H4 (cell line): ENCODE measurements around the gene KIFAP3. TPM values are rescaled to one million over a fixed set of nuclear protein-coding genes. Genes with fewer than 3 reads are reported as not detected.
"Not testable (repeated sequence)": the region's sequence is repeated elsewhere in the genome, so short reads cannot be mapped to it uniquely, and the experiment has no call there.

Experiments used
- DNase-seq: peaks from one replicate; pipeline ENCODE4 v3.0.0-alpha.2; 2015; ENCODE audit warnings: low spot score
- total RNA-seq: library from RNA; depleted of rRNA; stranded (reverse); fragments of >200 nt; shearing (Covaris generic); gene quantifications from 2 replicates; pipeline ENCODE4 v1.2.3, GENCODE V29; 2014; rRNA removed

KIFAP3 gene
- total RNA-seq, result 12.3 and 17.0 TPM in 2 replicates

DNA sequence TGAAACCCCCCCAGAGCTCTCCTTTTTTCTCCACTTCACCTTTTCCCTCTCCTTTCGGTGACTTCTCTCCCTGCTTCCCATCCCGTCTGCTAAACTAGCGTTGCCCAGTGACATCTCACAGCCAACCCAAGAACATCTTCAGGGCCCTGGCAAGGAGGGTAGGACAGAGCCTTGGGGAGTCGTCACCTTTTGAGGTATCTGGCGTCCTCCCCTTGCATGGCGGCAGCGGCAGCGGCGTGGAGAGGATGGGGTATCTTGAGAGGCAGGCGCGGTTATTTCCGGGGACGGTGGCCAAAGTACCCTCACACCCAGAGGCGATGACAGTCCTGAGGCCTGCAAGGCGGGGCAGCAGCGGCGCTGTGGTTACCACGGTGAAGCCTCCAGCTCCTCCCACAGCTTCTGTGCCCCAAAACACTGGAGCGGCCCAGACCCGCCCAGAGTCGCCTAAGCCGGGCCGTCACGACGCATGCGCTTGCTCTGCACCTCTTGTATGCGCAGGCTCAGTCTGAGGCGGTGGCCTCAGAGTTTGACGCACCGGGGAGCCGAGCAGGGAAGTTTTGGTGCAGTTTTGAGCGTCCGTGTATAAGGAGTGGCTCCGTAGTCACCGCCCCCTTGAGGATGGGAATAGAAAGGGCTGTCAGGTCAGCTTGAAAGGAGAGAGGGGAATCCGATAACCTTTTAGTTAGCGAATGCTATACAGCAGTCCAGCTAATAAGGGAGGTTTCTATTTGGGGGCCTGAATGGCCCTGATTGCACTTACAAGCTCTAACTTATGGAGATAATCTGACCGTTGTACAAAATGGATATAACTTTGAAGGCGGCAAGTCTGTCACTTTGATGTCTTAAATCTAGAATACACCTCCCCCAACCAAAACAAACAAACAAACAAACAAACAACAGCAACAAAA, at the start of gene KIFAP3:
Gene KIFAP3, minus strand, starts transcription at position 446 of the 908 bp plus-strand sequence. Its CDS starts 228 bp downstream, at position 218.
- peak; percentile 98 for DNase-seq

DNA sequence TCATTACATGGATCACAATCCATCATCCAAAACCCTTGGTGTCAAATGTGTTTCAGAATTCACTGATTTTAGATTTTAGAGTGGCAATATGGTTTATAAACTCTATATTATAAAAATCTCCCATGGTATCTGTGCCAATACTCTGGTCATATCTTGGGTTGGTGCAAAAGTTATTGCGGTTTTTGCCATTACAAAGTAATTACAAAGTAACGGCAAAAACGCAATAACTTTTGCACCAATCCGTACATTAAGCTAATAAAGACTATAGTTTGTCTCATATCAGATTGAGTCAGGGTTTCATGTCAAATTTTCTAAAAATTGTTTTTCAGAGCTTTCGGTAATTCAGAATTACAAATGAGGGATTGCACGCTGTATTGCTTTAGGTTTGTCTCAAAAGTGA, 47.9 kb upstream of the KIFAP3 start:
- DNase-seq, result no peak

DNA sequence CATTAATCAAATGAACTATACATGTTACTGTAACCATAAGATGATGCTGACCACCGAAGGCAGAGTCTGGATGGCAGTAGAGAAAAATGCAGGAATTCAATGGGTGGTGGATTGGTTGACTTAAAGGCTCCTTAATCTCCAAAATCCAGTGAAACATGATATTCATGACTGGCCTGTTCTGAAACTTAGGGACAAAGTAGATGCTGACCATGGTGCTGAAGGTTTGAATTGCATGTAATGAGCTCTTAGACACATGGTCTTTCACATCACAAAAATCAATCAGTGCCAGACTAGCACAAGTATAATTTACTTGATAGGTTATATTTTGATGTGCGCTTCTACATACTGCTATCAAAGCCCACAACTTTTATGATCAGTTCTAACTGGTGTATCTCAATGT, 40.4 kb upstream of the KIFAP3 start:
- no peak for DNase-seq

DNA sequence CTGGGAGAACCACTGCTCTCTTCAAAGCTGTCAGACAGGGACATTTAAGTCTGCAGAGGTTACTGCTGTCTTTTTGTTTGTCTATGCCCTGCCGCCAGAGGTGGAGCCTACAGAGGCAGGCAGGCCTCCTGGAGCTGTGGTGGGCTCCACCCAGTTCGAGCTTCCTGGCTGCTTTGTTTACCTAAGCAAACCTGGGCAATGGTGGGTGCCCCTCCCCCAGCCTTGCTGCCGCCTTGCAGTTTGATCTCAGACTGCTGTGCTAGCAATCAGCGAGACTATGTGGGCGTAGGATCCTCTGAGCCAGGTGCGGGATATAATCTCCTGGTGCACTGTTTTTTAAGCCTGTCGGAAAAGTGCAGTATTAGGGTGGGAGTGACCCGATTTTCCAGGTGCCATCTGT, 38.6 kb upstream of the KIFAP3 start:
- DNase-seq, result not testable (repeated sequence)

DNA sequence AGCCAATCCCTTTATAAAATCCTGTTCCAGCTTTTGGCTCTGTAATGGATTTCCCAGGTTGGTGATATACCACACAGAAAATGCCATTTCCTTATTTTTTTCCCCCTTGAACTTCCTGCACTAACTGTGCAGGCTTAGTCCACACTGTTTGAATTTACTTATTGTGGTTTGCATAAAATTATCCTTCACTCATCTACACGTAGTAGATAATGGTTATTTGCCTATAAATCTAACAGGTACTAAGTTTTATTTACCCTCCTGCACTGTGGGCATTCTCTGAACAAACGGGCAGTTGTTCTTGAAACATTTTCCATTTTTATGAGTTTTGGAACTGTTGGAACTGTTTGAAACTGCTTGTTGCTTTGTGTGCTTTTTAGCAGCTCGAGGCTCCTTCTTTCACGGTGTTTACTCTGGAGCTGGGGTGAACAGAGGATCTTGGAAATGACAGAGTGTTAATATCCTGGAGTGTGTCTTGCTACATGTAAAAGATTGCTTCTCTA, 23.0 kb upstream of the KIFAP3 start:
- DNase-seq, result peak; percentile 29

DNA sequence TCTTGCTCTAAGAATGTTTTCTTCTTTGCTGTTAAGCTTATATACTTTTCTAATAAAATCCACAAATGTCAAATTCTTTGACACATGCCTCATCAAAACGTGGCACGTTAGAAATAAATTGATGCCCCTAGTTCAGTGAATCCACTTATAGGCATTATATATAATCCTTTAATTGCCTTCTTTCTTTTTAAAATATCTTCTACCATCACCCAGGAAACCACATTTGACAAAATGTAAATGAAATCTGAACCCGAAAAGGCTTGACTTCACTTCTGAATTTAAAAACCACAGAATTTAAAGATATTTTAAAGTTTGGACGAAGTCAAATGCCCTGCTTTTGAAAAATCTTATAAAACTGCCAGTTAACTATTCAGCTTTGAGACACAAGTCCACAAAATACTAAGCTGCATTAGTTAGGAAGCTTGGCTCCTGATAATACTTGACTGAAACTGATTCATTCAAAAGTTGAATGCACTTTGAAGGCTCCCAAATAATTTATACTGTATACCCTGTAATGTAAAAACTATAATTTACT, 22.4 kb upstream of the KIFAP3 start:
- no peak for DNase-seq

DNA sequence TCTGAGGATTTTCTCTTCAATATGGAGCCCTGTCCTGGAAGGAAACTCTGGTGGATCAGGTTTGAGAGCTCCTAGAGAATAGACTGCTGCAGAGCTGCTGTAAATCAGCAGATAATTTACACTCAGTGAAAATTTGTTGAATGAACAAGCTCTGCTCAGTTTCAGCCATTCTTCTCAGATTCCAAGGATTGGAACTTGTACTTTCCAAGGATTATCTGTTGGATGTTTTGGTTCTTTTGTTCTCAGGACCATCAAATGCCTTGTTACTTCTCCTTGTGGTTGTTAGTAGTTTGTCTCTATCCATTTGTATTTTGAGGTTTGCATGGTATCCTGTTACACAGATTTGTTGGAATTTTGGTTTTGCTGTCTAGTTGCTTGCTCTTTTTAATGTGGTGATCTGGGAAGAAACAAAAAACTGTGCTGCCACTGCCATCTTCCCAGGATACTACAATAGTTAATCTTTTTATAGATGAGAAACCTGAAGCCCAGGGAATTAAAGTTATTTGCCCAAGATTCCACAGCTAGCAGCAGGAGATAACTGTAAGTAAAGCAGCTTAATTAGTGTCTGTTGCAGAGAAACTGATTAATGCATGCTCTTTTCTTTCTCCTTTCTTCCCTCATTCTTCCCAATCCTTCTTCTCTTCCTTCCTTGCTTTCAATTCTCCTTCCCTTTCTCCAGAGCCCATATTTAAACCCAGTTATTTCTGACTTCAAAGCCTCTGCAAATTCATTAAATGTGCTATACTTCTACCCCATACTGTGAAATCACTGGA, 21.7 kb upstream of the KIFAP3 start:
- DNase-seq, result no peak

DNA sequence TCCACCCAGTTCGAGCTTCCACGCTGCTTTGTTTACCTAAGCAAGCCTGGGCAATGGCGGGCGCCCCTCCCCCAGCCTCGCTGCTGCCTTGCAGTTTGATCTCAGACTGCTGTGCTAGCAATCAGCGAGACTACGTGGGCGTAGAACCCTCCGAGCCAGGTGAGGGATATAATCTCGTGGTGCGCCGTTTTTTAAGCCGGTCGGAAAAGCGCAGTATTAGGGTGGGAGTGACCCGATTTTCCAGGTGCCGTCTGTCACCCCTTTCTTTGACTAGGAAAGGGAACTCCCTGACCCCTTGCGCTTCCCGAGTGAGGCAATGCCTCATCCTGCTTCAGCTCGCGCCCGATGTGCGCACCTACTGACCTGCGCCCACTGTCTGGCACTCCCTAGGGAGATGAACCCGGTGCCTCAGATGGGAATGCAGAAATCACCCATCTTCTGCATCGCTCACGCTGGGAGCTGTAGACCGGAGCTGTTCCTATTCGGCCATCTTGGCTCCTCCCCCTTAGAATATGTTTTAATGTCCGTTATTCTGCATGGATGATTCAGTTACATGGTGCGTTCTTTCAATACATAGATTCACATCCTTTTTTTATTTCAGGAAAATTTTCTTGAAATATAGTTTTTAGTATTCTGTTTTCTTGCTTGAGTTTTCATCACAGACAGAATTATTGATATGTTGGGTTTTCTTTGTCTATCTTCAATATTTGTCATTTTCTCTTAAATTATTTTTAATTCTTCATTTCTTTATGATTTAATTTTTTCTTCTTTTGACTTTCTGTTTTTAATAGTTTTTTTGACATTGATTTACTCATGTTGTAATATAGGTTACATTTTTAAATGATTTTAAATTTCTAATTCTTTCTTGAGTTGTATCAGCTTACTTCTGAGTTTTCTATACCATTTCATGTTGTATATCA, 20.5 kb upstream of the KIFAP3 start:
- not testable (repeated sequence) for DNase-seq

DNA sequence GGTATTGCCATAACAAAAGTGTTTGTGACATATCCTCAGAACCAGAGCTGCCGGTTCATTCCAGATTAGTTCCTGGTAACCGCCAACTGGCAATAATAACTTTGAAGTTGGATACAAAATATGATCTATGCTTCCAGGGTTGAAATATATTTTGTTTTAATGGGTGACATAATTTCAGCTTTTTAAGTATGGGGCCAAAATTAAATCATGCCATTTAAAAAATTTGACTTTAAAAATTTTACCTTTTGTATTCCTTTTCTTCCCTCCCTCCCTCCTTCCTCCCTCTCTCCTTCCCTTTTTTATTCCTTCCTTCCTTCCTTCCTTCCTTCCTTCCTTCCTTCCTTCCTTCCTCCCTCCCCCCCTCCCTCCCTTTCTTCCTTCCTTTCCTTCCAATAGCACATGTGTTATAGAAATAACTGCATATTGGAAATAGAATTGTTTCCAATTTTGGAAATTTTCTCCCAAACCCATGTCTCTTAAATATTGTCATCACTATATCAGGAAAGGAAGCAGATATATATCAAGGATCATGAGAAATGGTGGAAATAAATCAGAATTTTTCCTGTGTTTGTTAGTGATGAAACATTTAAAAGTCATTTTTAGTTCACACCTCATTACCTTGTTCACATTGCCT, 12.0 kb upstream of the KIFAP3 start:
- no peak for DNase-seq

DNA sequence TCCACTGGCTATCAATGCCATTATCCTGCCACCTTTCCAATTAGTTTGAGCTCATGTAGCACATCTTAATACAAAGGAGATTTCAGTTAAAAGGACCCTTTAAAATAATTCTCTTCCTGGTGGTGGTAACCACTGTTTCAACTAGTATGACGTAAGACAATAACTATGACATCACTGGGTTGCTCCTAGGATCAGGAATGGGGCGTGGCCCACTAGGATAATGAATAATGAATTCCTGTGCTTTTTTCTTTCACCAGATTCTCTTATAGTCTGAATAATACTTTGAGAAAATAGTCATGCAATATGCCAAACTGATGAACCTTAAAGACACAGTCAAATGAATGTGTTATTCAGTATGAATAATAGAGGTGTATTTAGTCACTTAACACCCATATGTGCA, 10.6 kb upstream of the KIFAP3 start:
- DNase-seq, result no peak

DNA sequence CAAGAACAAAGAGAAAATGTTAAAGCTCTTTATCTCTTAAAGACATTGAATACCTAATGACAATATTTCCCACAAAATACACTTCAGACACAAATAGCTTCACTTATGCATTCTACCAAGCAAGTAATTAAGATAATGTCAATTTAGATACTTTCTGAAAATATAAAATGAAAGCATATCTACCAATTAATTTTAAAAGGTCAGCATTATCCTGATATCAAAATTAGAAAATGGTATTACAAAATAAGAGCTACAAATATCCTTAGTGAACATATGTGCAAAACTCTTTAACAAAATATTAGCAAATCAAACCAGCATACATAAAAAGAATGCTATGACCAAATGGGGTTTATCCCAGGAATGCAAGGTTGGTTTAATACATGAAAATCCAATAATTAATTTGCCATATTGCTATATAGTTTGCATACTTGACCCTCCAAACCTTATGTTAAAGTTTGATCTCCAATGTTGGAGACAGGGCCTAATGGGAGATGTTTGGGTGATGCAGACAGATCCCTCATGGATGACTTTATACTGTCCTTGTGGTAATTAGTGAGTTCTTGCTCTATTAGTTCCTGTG, 4.2 kb upstream of the KIFAP3 start:
- no peak for DNase-seq

DNA sequence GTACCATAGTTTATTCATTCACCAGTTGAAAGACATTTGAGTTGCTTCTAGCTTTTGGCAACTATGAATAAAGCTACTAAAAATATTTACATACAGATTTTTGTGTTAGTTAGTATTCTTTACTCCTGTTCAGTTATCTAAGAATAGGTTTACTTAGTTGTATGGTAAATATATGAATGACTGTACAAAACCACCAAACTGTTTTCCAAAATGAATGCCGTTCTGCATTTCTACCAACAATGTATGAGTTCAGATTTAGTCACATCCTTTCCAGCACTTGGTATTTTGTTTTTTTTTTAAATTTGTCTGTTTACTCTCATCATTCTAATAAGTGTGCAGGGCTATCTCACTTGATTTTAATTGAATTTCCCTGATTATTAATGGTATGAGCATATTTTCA, 3.4 kb upstream of the KIFAP3 start:
- DNase-seq, result no peak

DNA sequence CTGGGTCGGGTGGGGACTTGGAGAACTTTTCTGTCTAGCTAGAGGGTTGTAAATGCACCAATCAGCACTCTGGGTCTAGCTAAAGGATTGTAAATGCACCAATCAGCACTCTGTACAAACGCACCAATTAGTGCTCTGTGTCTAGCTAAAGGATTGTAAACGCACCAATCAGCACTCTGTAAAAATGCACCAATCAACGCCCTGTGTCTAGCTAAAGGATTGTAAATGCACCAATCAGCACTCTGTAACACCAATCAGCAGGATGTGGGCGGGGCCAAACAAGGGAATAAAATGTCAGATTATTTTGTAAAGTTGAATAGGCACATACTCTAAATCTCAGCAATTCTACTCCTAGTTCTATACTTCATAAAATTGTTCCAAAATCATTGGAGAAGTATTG, 2.5 kb upstream of the KIFAP3 start:
- DNase-seq, result not testable (repeated sequence)

DNA sequence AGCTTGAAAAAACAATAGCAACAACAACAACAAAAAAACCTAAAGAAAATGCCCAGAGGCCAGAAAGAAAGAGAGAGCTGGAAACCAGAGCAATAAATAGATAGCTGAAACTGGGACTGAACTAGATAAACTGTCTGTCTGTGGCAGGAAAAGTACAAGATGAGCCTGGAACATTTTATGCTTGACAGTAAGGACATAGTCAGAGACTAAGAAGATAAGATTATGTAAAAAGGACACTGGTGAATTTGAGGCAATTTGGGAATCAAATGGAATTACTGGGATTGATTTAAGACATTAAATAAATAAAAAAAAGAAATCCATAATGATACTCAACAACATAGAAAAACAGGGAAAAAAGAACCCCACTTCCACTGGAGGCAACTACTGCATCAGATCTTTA, 1.7 kb upstream of the KIFAP3 start:
- DNase-seq, result no peak

DNA sequence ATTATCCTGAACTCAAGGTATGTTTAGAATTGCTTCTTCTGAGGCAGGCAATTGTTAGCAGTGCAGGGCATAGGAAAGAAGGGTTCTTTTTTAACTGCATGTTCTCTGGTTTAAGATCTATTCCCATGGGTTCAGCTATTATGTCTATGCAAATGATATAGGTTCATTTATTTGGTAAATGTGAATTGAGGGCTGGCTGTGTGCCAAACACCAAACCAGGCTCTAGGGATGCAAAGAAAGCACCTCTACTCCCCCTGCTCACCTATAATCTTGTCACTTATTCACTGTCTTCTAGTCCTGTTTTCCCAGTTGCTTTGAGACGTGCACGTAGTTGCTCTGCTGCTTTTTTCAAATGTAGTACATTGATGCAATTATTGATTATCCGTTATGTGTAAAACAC, 691 bp upstream of the KIFAP3 start:
- DNase-seq, result no peak

DNA sequence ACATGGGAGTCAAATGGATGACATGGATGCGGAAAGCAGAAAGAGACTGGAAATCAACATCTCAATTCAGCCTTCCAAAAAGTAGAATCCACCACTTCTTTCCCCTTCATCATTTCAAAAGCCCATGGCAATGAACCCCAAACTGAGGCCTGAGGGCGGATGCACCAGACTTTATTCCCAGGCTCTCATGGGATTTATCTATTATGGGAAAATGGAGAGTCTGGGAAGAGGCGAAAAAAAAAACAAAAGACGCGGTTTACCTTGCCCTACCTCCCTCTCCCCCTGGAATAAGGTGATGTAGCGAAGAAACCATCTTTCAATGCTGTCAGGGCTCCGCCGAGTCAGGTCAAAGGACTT, 624 bp downstream of the KIFAP3 start:
- no peak for DNase-seq

DNA sequence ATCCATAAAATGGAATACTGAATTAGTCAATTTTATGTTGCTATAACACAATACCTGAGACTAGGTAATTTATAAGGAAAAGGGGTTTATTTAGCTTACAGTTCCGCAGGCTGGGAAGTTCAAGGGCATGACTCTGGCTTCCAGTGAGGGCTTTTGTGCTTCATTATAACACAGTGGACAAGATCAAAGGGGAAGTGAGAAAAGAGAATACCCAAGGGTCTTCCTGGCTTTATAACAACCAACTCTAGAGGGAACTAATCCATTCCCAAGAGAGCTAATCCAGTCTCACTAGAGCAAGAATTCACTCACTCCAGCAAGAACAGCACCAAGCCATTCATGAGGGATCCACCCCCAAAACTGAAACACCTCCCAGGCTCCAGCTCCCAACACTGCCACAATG, 3.1 kb downstream of the KIFAP3 start:
- DNase-seq, result no peak

DNA sequence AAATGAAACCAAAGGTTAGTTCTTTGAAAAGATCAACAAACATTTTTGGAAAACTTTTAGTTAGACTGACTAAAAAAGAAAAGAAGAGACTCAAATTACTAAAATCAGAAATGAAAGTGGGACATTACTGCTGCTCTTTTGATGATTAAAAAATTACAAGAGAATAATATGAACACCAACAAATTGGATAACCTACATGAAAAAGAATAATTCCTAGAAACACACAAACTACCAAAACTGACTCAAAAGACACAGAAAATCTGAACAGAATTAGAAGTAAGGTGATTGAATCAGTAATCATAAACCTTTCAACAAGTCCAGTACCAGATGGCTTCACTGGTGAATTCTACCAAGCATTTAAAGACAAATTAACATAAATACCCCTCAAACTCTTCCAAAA, 5.6 kb downstream of the KIFAP3 start:
- no peak for DNase-seq

DNA sequence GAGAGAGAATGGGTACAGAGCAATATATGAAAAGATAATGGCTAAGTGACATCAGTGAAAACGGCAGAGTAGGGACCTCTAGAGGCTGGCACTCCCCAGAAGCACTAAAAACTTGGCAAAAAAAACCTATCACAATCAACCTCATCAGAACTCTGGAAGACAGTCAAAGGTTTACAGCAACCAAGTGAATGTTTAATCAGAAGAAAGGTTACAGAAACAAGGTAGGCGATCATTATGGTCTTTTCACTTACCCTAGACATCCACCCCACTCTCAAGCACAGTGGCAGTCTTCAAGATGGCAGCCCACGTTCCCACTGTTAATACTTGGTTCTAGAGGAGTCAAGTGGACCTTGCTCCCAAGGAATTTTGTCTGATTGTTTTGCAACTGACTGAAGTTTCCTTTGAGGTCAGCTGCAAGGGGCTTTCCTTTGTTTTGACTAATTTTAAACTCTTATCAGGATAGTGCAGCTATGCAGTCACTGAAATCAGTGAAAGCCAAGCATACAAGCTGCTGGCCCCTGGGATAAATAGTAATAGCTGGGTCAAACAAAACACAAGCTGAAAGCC, 7.2 kb downstream of the KIFAP3 start:
- DNase-seq, result no peak

DNA sequence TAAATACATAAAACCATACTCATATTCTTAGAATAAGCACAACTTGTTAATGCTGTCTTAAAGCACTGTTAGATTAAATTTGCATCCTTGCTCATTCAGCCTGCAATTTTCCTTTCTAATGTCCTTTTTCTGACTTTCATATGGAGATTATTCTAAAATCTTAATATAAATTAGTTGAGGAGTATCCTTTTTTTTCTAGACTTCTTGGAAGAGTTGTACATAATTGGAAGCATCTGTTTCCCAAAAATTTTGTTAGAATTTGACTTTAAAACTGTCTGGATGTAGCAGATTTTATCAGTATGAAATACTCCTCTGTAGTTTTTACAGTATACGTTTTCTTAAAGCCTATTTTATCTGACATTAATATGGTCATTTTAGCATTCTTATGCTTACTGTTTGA, 9.7 kb downstream of the KIFAP3 start:
- no peak for DNase-seq
